PC-3 (cell line): ENCODE results near the gene MED13L. TPM values are rescaled to one million over a fixed set of nuclear protein-coding genes. Genes with fewer than 3 reads are reported as not detected.

ENCODE experiments used
- ATAC-seq: fragments of 200-7000 bp; cut with Tn5 transposase; 2 replicates; pipeline ENCODE4 v1.9.1; 2020; ENCODE audit warnings: mild to moderate bottlenecking, moderate library complexity
- BruUV-seq: library from RNA; stranded (reverse); fragments of 400-500 nt; replicated peaks from 2 replicates; lab custom pipeline; 2021; lab: Mats Ljungman, UMichigan
- CTCF ChIA-PET: fragments of 300-600 bp; sonication (Branson Sonifier 250); formaldehyde crosslinking; loops from one replicate; lab custom pipeline; 2022; ENCODE audit warnings: antibody characterized with exemption; lab: Charles Lee
- POLR2A ChIA-PET: fragments of 300-600 bp; sonication (Branson Sonifier 250); formaldehyde crosslinking; loops from one replicate; lab custom pipeline; 2022; ENCODE audit warnings: antibody characterized with exemption; ENCODE audit not compliant: unreplicated experiment; lab: Charles Lee
- DNase-seq: peaks from one replicate; pipeline ENCODE4 v3.0.0-alpha.2; 2015
- H2AFZ ChIP-seq: fragments of 300-600 bp; sonication (generic); 2 replicates; pipeline ENCODE4 v1.6.0; 2016; ENCODE audit warnings: antibody characterized with exemption, low read length
- H3F3A ChIP-seq: fragments of 300-600 bp; sonication (generic); one replicate; pipeline ENCODE4 v1.6.0; 2017; ENCODE audit warnings: antibody characterized with exemption, low read length, control low read depth, mild to moderate bottlenecking; ENCODE audit not compliant: unreplicated experiment
- H3K27ac ChIP-seq: fragments of 300-600 bp; sonication (generic); 2 replicates; pipeline ENCODE4 v1.5.1; 2016; ENCODE audit warnings: mild to moderate bottlenecking, low read length
- H3K27me3 ChIP-seq: fragments of 300-600 bp; sonication (generic); 2 replicates; pipeline ENCODE4 v1.6.1; 2016; ENCODE audit warnings: low read length, mixed read lengths
- H3K36me3 ChIP-seq: fragments of 300-600 bp; sonication (generic); 2 replicates; pipeline ENCODE4 v1.6.1; 2016; ENCODE audit warnings: low read depth, mixed run types, low read length, mixed read lengths
- H3K4me1 ChIP-seq: fragments of 300-600 bp; sonication (generic); 2 replicates; pipeline ENCODE4 v1.5.1; 2016; ENCODE audit warnings: low read length; ENCODE audit not compliant: insufficient read depth
- H3K4me2 ChIP-seq: fragments of 300-600 bp; sonication (generic); 2 replicates; pipeline ENCODE4 v1.6.0; 2016; ENCODE audit warnings: low read length
- H3K4me3 ChIP-seq: fragments of 300-600 bp; sonication (generic); 2 replicates; pipeline ENCODE4 v1.5.1; 2016; ENCODE audit warnings: mild to moderate bottlenecking, low read length, mixed read lengths
- H3K79me2 ChIP-seq: fragments of 300-600 bp; sonication (generic); 2 replicates; pipeline ENCODE4 v1.6.1; 2017; ENCODE audit warnings: low read length, mixed read lengths
- H3K9ac ChIP-seq: fragments of 300-600 bp; sonication (generic); 2 replicates; pipeline ENCODE4 v1.6.0; 2016; ENCODE audit warnings: mild to moderate bottlenecking, low read length
- H3K9me2 ChIP-seq: fragments of 300-600 bp; sonication (generic); replicated peaks from 2 replicates; pipeline ENCODE4 v1.6.1; 2016; ENCODE audit warnings: mixed run types, low read length, mixed read lengths
- H3K9me3 ChIP-seq: fragments of 300-600 bp; sonication (generic); 2 replicates; pipeline ENCODE4 v1.6.1; 2016; ENCODE audit warnings: low read length, mixed read lengths
- H4K20me1 ChIP-seq: fragments of 300-600 bp; sonication (generic); 2 replicates; pipeline ENCODE4 v1.6.1; 2016; ENCODE audit warnings: low read length, mixed read lengths
- CTCF ChIP-seq: fragments of 300-600 bp; sonication (generic); conservative IDR thresholded peaks from 2 replicates; pipeline ENCODE4 v1.5.1; 2017; ENCODE audit warnings: antibody characterized with exemption, low read depth, mild to moderate bottlenecking, low read length
- EZH2 ChIP-seq: fragments of 300-600 bp; sonication (generic); IDR thresholded peaks from one replicate; pipeline ENCODE4 v1.6.1; 2017; ENCODE audit warnings: antibody characterized with exemption, mild to moderate bottlenecking, low read length; ENCODE audit not compliant: unreplicated experiment
- EZH2phosphoT487 ChIP-seq: fragments of 300-600 bp; sonication (generic); IDR thresholded peaks from 2 replicates; pipeline ENCODE4 v1.6.1; 2018; ENCODE audit warnings: mild to moderate bottlenecking, antibody characterized with exemption, low read length, borderline replicate concordance
- intact Hi-C: fragments of 100-400 bp; cut with micrococcal nuclease; formaldehyde crosslinking; loops from 2 replicates; pipeline ENCODE4 v1.9.0; 2023
- total RNA-seq: library from RNA; depleted of rRNA; stranded (reverse); fragments of >200 nt; gene quantifications from 2 replicates; pipeline ENCODE4 v1.2.3, GENCODE V29; 2014

Gene MED13L
- total RNA-seq, 1 experiment from 2014 or later = 61.2 TPM

- Histone ChIP-seq H3K79me2 (peaks cover 68% of the 10 kb centered on the region), H3K9ac (no peak overlapping the region), H3K4me2 (no peak overlapping the region), H3K9me3 (no peaks in the 10 kb centered on the region), H3K4me3 (no peak overlapping the region), H4K20me1 (peaks cover 8% of the 10 kb centered on the region), H3K27ac (no peak overlapping the region), H3K4me1 (peaks cover 7% of the 10 kb centered on the region), H3F3A (no peaks in the 10 kb centered on the region), H2AFZ (no peak overlapping the region), H3K9me2 (no peaks in the 10 kb centered on the region), H3K36me3 (no peaks in the 10 kb centered on the region), H3K27me3 (no peaks in the 10 kb centered on the region)
- no TSS peak for BruUV-seq
- ATAC-seq (peak; percentile 37; the same call in 1 of the 2 replicates), DNase-seq (no peak)
- ChIA-PET POLR2A (no interaction called here), CTCF (no interaction called here)
- intact Hi-C loops = no loop called here
- no peak for TF ChIP-seq EZH2
- no peak for TF ChIP-seq EZH2phosphoT487
- no peak for TF ChIP-seq CTCF
These were observed 228.6 kb downstream of the MED13L start for GRCh38 chr12:116048879-116049278.

GRCh38 chr12:116046039-116046438 lies 231.5 kb downstream of the MED13L start:
- Histone ChIP-seq H3F3A (no peaks in the 10 kb centered on the region), H4K20me1 (peaks cover 5% of the 10 kb centered on the region; the same call in 1 of the 2 replicates), H3K4me3 (no peak overlapping the region), H3K9ac (no peak overlapping the region), H3K9me2 (no peaks in the 10 kb centered on the region), H3K4me2 (no peak overlapping the region), H3K36me3 (no peaks in the 10 kb centered on the region), H3K79me2 (peaks cover 62% of the 10 kb centered on the region), H3K9me3 (no peaks in the 10 kb centered on the region), H3K27ac (no peak overlapping the region), H3K27me3 (no peaks in the 10 kb centered on the region), H3K4me1 (no peaks in the 10 kb centered on the region), H2AFZ (no peak overlapping the region)
- ChIA-PET POLR2A (no interaction called here), CTCF (no interaction called here)
- intact Hi-C loops = no loop called here
- ATAC-seq = no peak
- no peak for DNase-seq
- TF ChIP-seq CTCF = no peak
- no TSS peak for BruUV-seq

GRCh38 chr12:116045150-116045549 lies 232.3 kb downstream of the MED13L start:
- Histone ChIP-seq H3K79me2 (peaks cover 61% of the 10 kb centered on the region), H3K4me3 (no peak overlapping the region), H3K4me1 (peaks cover 7% of the 10 kb centered on the region), H3K4me2 (no peak overlapping the region), H3K27me3 (no peaks in the 10 kb centered on the region), H3F3A (no peaks in the 10 kb centered on the region), H2AFZ (no peak overlapping the region), H3K9me2 (no peaks in the 10 kb centered on the region), H3K36me3 (no peaks in the 10 kb centered on the region), H3K9ac (no peak overlapping the region), H4K20me1 (peaks cover 5% of the 10 kb centered on the region; the same call in 1 of the 2 replicates), H3K27ac (no peak overlapping the region), H3K9me3 (no peaks in the 10 kb centered on the region)
- intact Hi-C loops = no loop called here
- TF ChIP-seq EZH2phosphoT487 (no peak), EZH2 (no peak), CTCF (no peak)
- no TSS peak for BruUV-seq
- POLR2A ChIA-PET = no interaction called here
- DNase-seq (no peak), ATAC-seq (no peak)
- CTCF ChIA-PET = no interaction called here
